Inferior parietal cortex (tissue), 1 donor: ENCODE results near the gene BRWD1.
A peak's percentile ranks its signal among the peaks of the same experiment; 100 is the strongest.

Experiments used
- DNase-seq: peaks from one replicate; pipeline ENCODE4 v3.0.0-alpha.2; 2016; ENCODE audit errors: extremely low spot score

BRWD1 gene

DNA sequence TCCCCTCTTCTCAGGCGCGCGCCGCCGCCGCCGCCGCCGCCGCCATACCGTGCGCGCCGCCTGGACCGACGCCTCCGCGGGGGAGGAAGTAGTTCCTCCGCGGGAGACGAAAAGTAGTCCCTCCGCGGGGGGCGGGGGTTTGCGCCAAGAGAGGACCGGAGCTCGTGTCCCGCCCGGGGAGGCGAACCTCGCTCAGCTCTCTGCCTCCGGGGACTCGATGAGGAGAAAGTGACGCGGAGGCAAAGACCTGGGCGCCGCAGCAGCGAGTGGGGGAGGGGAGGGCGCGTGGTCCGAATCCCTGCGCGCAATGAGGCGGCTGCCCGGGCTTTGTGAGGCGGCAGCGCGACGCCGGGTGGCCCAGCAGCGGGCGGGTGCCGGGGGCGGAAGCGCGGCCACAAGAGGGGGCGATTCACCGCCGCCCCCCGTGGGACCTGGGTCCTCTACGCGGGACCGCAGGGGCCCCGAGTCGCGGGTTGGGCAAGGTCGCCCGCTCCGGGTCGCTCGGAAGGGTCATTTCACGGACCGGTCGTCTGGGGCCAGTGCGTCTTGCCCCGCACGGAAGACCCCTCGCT, at the start of gene BRWD1:
Gene BRWD1 (minus strand): TSS at position 62 of the 572 bp plus-strand sequence. CDS start 141 bp downstream, outside the sequence.
- peak; percentile 72 for DNase-seq

DNA sequence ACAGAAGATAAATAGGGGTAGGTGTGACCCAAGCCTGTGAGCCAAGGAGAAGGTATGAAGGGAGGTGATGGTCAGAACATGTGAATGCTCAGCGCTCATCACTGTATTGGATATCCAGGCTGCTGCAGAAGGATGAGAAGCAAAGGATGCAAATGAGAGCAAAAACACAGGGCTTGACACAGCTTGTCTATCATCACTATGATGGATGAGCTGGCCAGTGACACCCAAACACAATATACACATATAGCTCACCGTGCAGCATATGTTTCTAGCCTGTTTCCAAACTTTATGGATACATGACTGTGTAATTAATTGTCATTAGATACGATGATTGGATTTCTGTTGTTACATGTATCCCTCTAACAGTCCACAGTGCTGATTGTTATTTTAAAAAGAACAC, 49.3 kb upstream of the BRWD1 start:
- no peak for DNase-seq

DNA sequence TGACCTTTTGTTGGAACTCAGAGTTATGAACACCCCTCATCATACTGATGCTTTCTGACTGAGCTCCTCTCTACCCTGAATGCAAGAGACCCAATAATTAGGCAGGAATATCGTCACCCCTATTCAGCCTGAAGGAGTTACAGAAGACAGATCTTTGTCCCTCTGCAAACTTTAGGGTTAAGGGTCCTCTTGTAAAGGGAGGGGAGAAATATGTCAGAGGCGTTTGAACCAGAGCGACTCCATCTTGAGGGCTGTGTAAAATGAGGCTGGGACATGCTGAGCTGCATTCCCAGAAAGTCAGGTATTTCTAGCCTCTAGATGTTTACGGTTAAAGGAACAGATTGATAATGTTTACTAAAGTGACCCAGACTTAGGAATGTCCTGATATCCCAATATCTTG, 46.0 kb upstream of the BRWD1 start:
- DNase-seq, result no peak

DNA sequence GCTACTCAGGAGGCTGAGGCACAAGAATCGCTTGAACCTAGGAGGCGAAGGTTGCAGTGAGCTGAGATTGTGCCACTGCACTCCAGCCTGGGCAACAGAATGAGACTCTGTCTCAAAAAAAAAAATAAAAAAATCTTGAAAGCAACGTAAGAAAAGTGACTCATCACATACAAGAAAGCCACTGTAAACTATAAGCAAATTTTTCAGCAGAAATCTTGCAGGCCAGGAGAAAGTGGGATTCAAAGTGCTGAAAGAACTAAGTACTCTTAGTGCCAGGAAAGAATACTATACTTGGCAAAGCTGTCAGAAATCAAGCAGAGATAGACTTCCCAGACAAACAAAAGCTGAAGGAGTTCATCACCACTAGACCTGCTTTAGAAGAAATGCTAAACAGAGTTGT, 39.9 kb upstream of the BRWD1 start:
- no peak for DNase-seq

DNA sequence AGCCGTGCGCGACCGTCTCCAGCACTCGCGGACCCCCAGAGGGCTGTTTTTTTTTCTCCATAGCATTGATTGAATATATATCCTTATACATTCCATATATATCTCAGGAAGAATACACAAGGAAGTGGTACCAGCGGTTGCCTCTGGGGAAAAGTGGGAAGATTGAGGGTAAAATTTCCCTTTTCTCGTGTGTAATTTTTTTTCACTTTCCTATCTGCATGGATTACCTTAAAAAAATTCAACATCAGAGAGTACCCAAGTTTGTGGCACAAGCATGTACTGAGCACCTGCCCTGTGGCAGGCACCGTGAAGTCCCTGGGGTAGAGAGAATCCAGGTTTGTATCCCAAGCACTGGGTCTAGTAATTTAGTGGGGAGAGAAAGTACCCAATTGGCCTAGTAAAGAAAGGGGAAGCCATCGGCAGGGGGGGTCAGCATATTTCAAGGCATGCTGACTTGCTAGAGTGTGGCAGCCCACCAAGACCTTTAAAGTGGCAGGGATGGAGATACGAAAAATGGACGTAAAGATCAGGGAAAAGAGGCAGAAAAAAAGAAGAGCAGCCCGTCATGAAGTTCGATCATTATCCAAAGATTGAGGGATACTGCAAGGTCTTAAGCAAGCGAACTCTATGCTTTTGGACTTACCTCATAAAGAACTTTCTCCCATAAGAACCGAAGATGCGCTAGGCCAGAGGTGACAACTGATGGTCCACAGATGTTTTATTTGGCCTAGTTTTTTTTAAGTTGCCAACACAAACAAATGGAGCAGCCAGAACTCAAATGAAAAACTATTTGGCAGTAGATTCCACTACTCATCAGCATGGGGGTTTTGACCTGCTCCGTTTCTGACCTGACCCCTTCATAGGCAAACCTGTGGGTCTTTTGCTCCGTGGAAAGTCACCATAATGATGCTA, 36.9 kb upstream of the BRWD1 start:
- no peak for DNase-seq

DNA sequence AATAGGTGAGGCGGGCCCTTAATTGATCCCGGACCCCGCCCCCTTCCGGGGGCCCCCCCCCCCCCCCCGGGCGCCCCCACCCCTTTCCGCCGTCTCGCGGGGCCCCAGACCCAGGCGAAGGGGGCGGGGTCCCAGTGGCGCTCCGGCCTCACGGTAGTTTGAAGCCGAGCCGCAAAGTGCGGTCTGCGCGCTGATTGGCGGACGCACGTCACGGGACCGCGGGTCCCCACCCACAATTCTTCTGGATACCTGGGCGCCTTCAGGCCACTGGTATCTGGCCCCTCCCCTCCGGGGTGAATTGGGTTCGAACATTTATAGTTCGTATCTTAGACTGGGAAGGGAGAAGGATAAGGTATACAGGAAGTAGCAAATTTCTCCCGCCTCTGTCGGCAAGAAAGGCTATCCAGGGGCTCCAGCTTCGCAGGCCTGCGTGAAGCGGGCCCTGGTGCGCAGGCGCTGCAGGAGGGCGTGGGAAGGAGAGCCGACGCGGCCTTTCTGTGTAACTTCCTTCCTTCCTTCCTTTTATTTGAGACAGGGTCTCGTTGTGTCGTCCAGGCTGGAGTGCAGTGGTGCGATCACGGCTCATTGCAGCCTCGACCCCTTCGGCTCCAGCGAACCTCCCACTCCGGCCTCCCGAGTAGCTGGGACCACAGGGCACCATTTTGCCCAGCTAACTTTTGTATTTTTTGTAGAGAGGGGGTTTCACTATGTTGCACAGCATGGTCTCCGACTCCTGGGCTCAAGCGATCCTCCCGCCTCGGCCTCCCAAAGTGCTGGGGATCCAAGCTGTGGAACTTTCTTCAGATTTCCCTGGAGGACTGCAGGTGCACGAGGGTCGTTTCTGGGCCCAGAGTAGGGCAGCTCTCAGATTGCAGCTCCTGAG, 36.0 kb upstream of the BRWD1 start:
- DNase-seq, result peak; percentile 97

DNA sequence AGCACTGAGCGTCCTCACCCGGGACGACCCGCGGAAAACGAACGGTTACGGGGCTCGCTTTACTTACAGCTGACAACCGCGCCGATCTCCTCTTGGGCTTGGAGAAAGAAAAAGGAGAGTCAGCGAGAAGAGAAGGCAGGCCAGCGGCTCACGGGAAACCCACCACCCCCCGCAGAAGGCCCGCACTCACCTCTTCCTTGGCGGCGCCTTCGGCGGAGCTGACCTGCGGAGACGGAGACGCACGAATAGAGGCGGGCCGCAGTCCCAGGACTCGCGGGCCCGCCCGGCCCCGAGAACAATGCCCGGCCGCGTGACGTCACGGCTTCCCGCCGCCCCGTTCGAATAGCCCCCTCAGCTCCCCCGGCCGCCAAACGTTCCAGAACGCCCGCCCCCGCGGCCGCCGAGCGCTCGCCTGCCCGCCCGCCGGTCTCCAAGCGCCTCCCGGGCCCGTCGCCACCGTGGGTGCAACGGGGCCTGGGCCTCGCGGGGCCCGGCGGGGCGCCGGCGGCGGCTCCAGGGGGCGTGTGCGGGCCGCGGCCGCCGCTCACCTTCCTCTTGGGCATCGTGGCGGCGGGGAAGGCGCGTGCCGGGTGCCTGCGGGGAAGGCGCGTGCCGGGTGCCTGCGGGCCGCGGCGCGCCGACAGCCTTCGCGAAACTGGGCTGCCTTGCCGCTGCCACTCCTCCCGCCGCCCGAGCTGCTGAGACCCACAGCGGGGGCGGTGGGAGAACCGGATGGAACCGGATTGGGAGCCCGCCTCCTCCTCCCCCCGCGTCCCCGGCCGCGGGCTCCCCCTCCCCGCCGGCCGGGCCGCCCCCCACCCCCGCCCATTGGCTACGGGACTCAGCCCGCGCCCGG, 35.2 kb upstream of the BRWD1 start, which contains the start of gene HMGN1:
Gene HMGN1 (minus strand): TSS at position 734 of the 856 bp plus-strand sequence. CDS start 171 bp downstream, at position 563.
- DNase-seq, result peak; percentile 64

DNA sequence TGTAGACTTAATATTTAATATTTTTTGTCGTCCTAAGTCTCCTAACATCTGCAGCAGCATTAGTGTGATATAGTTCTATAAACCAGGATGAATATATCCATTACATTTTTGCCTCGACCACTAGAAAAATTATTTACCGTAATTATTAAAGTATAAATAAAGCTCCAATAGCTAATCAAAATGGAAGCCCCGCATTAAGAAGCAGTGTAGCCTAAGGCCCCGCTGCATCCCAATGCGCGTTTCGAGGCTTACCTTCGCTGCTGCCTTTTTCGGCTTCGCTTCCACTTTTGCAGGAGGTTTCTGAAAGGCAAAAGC, 34.6 kb upstream of the BRWD1 start:
- no peak for DNase-seq

DNA sequence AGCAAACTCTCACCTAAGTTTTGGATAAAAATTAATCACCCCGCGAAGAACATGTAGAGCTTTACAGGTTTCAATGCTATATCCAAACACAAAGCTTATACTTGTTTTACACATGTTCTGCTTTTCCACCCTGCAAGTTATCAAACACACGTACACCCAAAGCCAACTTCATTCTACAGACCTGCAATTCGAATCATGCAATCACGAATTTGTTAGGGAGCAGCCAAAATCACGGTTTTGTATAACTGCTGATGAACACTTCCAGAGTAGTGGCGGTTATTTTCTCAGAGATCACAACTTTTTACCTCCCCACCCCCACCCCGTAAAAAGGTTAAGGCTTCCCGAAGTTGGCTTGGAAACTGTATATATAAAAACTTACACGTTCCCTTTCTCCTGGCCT, 34.1 kb upstream of the BRWD1 start:
- no peak for DNase-seq

DNA sequence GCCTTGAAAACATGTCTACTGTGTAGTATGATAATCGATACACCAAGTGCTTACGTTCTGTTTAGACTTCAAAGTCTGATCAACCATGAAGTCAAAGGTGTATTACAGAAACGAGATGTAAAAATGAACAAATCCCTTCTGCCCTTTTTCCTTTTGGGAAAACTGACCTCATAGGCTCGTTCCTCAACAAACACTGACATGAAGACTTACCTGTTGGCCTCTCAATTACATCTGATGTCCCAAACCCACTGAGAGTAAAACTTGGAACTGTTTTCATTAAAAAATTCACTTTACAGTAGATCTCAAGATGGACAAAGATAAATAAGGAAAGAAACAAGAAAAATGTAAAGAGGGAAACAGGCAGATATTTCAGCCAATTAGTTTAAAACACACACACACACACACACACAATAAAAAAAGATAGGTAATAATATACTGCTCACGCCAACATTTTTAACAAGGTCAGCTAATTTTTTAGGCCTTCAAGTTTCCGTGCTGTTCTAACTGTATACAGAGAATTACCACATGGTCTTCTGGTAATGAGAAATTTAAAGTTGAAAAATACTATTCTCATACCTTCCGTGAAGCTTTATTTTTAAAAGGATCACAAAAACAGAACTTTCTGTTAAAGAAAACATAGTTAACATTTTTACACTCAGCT, 33.4 kb upstream of the BRWD1 start:
- DNase-seq, result no peak

DNA sequence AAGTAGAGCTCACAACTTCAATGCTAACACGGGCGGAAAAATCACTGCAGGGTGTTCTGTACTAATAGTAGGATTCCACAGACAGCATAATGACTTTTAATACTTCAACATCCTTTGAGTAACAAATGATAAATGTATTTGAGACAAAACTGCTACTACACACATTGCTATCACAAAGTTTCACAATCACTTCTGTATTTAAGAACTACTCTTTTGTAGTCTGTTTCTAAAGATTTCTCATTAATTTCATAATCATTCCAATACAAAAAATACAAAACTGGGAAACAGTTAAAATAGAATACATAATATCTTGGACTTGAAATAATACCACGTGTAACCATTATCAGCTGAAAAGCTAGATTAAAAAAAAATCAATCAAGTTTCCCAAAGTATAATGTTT, 32.8 kb upstream of the BRWD1 start:
- no peak for DNase-seq

DNA sequence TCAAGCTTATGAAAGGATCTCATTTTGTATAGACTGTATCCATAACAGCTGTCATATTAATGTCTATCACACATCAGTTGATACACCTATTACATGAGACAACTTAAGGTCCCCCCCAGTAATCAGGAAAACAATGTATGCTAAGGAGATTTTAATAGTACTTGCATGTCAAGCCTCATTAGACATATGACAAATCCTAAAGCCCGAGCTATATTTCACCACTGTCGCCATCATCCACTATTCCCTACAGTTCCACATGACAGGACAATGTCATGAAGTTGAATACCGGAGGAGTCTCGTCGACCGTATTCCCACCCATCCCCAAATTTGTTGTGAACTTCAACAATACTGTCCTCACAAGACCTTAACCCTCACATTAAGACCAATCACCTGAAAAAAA, 32.0 kb upstream of the BRWD1 start:
- DNase-seq, result no peak

DNA sequence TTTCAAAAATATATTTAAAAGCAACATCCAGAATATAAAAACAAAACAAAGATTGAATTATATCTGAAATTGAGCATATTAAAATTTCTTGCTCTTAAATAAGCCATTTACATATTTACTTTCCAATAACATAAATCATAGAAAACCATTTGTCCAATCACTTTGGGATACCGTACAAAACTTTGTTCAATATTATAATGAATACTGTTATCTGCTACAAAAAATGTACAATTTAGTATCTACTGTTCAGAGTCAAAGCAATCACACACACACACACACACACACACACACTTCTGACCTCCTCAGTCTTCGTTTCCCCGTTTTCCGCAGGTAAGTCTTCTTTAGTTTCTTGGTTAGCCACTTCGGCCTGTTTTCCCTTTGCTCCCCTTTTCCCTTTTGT, 31.4 kb upstream of the BRWD1 start:
- DNase-seq, result no peak

DNA sequence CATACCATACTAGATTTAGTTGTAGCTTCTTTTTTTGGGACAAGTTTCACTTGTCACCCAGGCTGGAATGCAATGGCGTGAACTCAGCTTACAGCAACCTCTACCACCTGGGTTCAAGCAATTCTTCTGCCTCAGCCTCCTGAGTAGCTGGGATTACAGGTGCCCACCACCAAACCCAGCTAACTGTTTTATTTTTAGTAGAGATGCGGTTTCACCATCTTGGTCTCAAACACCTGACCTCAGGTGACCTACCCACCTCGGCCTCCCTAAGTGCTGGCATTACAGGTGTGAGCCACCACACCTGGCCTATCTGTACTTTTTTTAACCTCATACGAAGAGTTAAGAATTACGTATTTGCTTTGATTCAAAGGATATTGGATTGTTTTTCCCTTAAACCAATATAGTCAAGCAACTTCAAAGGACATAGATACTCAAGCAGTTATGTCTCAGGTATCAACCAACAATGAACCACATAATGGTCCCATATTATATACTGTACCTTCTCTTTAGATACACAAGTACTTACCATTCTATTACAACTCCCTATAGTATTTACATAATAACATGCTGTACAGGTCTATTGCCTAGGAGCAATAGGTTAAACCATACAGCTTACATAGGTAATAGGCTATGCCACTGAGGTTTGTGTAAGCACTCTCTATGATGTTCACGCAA, 28.0 kb upstream of the BRWD1 start:
- DNase-seq, result no peak

DNA sequence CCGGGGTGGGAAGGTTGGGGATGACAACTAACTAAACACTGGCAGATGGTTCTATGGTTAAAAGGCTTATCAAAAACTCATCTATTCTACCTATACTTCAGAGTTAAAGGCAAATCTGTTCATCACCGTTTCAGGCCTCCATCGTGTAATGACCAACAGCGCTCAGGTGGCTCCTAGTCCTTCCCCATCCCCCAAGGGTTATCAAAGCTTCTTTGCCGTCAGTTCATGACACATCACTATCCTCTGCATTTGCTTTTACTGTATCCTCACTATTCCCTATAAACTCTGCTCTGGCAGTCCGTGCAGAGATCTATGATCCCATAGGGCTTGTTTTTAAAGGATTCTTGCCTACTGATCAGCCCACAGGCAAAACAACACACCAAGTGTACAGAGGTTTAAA, 27.3 kb upstream of the BRWD1 start:
- no peak for DNase-seq

DNA sequence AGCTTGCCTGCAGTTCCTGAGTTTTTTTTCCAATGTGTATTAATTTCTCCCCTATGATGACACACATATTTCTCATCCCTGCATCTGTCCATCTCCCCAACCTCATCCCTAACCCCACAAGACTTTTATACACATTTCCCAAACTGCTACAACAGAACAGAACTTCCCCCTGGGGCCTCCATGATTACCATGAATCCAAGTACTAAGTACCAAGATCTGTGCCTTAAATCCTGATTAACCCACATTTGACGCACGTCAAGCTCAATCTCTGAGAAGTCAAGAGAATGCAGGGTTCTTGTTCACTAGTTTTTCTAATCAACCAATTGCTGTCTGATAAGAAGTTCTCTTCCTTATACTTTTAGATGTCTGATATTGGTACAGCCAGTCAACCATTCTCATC, 25.8 kb upstream of the BRWD1 start:
- no peak for DNase-seq

DNA sequence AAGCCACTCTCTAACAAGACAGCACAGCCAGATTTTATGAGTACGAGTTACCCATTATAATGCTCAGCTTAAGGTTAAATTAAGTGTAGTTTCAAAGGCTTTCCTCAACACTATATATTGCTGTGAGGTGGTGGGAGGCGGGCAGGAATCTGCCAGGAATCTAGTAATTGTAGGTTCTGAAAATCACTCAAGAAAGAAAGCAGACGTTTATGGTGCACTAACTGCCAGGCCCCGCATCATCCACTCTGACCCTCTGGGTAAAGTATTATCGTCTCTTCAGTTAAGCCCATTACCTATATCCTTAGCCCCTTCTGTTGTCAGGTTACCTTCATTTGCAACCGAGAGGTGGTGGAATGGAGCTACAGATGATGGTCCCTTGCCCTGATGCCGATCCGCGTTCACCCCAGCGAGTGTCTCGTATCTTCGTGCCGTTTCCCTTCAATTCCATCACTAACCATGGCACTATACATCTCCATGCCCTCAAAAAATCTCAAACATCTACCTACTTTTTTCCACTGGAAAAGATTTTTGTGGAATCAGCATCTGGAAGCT, 23.1 kb upstream of the BRWD1 start:
- no peak for DNase-seq

DNA sequence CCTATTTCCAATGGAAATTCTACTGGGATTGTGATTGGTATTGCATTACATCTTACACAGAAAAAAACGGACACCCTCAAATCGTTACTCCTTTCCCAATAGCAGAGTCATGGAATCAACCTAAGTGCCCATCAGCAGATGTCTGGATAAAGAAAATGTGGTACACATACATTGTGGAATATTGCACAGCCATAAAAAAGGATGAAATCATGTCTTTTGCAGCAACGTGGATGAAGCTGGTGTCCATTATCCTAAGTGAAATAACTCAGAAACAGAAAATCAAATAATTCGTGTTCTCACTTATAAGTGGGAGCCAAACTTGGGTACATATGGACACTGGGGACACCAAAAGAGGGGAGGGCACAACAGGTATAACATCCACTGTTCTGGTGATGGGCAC, 21.2 kb upstream of the BRWD1 start:
- no peak for DNase-seq

DNA sequence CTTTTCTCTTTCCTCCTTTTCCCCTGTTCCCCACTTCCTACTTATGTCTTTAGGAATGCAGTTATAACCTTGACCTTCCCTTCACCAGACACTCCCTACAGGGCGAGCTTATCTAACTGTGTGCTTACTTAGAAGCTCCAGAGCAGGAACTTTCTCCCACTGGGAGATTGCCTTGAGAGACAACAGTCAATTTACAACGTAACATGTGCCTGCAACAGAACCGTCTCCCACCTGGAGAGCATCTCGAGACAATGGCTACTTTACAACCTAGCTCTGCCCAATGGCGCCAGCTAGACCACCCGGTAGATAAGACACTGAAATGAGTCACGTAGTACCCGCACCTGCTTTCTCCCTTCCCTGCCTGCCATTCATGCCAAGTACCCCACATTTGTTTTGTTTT, 18.7 kb upstream of the BRWD1 start:
- DNase-seq, result no peak

DNA sequence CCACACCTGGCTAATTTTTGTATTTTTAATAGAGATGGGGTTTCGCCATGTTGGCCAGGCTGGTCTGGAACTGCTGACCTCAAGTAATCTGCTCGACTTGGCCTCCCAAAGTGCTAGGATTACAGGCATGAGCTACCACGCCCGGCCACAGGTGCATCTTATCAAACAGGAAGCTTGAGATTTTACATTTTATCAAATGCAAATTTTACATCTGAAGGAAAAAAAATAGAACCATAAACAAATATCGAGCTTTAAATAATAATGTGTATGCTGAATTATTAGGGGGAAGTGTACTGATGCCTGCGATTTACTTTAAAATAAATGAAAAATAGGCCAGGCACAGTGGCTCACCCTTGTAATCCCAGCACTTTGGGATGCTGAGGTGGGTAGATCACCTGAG, 16.6 kb upstream of the BRWD1 start:
- no peak for DNase-seq
